Measurements from ENCODE around the gene PRDM11.

- no peak for TF ChIP-seq CTCF (IDR thresholded peaks at IDR 0.05; ENCODE audit: low read depth, low read length, missing input control)
- no peak for TF ChIP-seq GABPA (IDR thresholded peaks at IDR 0.05 in 1 of 2, conservative IDR thresholded peaks at IDR 0.05 in 1 of 2)
- TF ChIP-seq ATF3 (IDR thresholded peaks at IDR 0.05), result no peak
- no peak for TF ChIP-seq EGR1 (IDR thresholded peaks at IDR 0.05; ENCODE audit: low read depth in 2 of 2)
- TF ChIP-seq JUND (IDR thresholded peaks at IDR 0.05), result no peak
- no peak for TF ChIP-seq RAD21 (IDR thresholded peaks at IDR 0.05)
- no peak for TF ChIP-seq RXRA (IDR thresholded peaks at IDR 0.05)
- no peak for TF ChIP-seq ZBTB33 (IDR thresholded peaks at IDR 0.05)
These were observed 914 bp upstream of the PRDM11 start for GRCh38 chr11:45145379-45146071.

All from liver (tissue), 3 donors.